ENCODE measurements around the gene ZMIZ1. TPM values are rescaled to one million over a fixed set of nuclear protein-coding genes. Genes with fewer than 3 reads are reported as not detected.

ZMIZ1 gene
- total RNA-seq, 5 donors from 2014 or later (not counting 1 experiment from before 2014, with no cell fraction given): 16.8 to 27.1 (median 21.2) TPM

GRCh38 chr10:79258894-79259293 is 190.1 kb downstream of the ZMIZ1 start:
- Mint-ChIP-seq H3K27ac (no peak overlapping the region), H3K4me1 (peaks cover 3 to 15% (median 9%) of the 10 kb centered on the region in 3 donors), H3K27me3 (no peaks in the 10 kb centered on the region), H3K4me3 (no peak overlapping the region), H3K9me3 (no peaks in the 10 kb centered on the region), H3K36me3 (peaks cover 3% of the 10 kb centered on the region)
- ATAC-seq (replicated peaks in 1 of 4): no peak
- Histone ChIP-seq H3K27ac (ENCODE audit: low read length) (no peak overlapping the region), H3K4me1 (ENCODE audit: control insufficient read depth in 1 of 2, extremely low read depth in 1 of 2, insufficient read depth in 2 of 2, low read length in 2 of 2) (peaks cover 0 to 6% of the 10 kb centered on the region in 2 experiments), H3K4me3 (ENCODE audit: control insufficient read depth in 1 of 2, extremely low read depth in 1 of 2, low read length in 1 of 2) (no peak overlapping the region), H3K9me3 (no peaks in the 10 kb centered on the region), H3K36me3 (ENCODE audit: control insufficient read depth in 2 of 2, extremely low read depth in 1 of 2, insufficient read depth in 1 of 2, low read length in 1 of 2) (peaks cover 2 to 3% of the 10 kb centered on the region in 2 donors), H3K27me3 (replicated peaks in 1 of 2; ENCODE audit: control insufficient read depth in 2 of 2, extremely low read depth in 1 of 2, insufficient read depth in 2 of 2, low read length in 1 of 2) (no peaks in the 10 kb centered on the region)
- DNase-seq: no peak
- WGBS (ENCODE audit: insufficient coverage): 94% methylated on average over 8 of the region's 10 CpGs
- ChIA-PET POLR2A (no interaction called here), CTCF (no interaction called here)

GRCh38 chr10:79259834-79260233 is 191.1 kb downstream of the ZMIZ1 start:
- H3K4me3 Mint-ChIP-seq: no peak overlapping the region
- H3K27me3 Mint-ChIP-seq: no peaks in the 10 kb centered on the region
- Histone ChIP-seq H3K4me1 (ENCODE audit: control insufficient read depth in 1 of 2, extremely low read depth in 1 of 2, insufficient read depth in 2 of 2, low read length in 2 of 2) (peaks cover 0 to 3% of the 10 kb centered on the region in 2 experiments), H3K9me3 (no peaks in the 10 kb centered on the region), H3K27ac (ENCODE audit: low read length) (no peak overlapping the region), H3K36me3 (ENCODE audit: control insufficient read depth in 2 of 2, extremely low read depth in 1 of 2, insufficient read depth in 1 of 2, low read length in 1 of 2) (peaks cover 2 to 3% of the 10 kb centered on the region in 2 donors), H3K27me3 (replicated peaks in 1 of 2; ENCODE audit: control insufficient read depth in 2 of 2, extremely low read depth in 1 of 2, insufficient read depth in 2 of 2, low read length in 1 of 2) (no peaks in the 10 kb centered on the region), H3K4me3 (ENCODE audit: control insufficient read depth in 1 of 2, extremely low read depth in 1 of 2, low read length in 1 of 2) (no peak overlapping the region)
- no peaks in the 10 kb centered on the region for H3K9me3 Mint-ChIP-seq
- DNase-seq (no peak), ATAC-seq (replicated peaks in 1 of 4) (no peak)
- H3K36me3 Mint-ChIP-seq: peaks cover 3% of the 10 kb centered on the region
- POLR2A ChIA-PET: no interaction called here
- CTCF ChIA-PET: no interaction called here
- WGBS (ENCODE audit: insufficient coverage): 84% methylated on average over 4 of the region's 7 CpGs
- peaks cover 6 to 22% (median 16%) of the 10 kb centered on the region in 3 donors for H3K4me1 Mint-ChIP-seq
- H3K27ac Mint-ChIP-seq: peak overlapping the region in 1 of 2 donors; percentile 5

GRCh38 chr10:79260811-79261740 is 192.3 kb downstream of the ZMIZ1 start:
- ChIA-PET POLR2A (no interaction called here), CTCF (no interaction called here)
- Histone ChIP-seq H3K36me3 (ENCODE audit: control insufficient read depth in 2 of 2, extremely low read depth in 1 of 2, insufficient read depth in 1 of 2, low read length in 1 of 2) (peaks cover under 1 to 2% of the 10 kb centered on the region in 2 donors), H3K4me3 (ENCODE audit: control insufficient read depth in 1 of 2, extremely low read depth in 1 of 2, low read length in 1 of 2) (no peak overlapping the region), H3K27ac (ENCODE audit: low read length) (no peak overlapping the region), H3K27me3 (replicated peaks in 1 of 2; ENCODE audit: control insufficient read depth in 2 of 2, extremely low read depth in 1 of 2, insufficient read depth in 2 of 2, low read length in 1 of 2) (no peaks in the 10 kb centered on the region), H3K9me3 (no peaks in the 10 kb centered on the region), H3K4me1 (ENCODE audit: control insufficient read depth in 1 of 2, extremely low read depth in 1 of 2, insufficient read depth in 2 of 2, low read length in 2 of 2) (peaks cover 0 to 5% of the 10 kb centered on the region in 2 experiments)
- Mint-ChIP-seq H3K27me3 (no peaks in the 10 kb centered on the region), H3K27ac (peak overlapping the region in 1 of 2 donors; percentile 48), H3K36me3 (peaks cover 3% of the 10 kb centered on the region), H3K9me3 (no peaks in the 10 kb centered on the region), H3K4me1 (peaks cover 13 to 26% (median 26%) of the 10 kb centered on the region in 3 donors), H3K4me3 (no peak overlapping the region)
- DNase-seq (no peak), ATAC-seq (replicated peaks in 1 of 4) (no peak)
- 94% methylated on average over 18 of the region's 24 CpGs for WGBS (ENCODE audit: insufficient coverage)

GRCh38 chr10:79262131-79262530 is 193.4 kb downstream of the ZMIZ1 start:
- ChIA-PET CTCF (no interaction called here), POLR2A (no interaction called here)
- Mint-ChIP-seq H3K4me1 (peaks cover 23 to 34% (median 34%) of the 10 kb centered on the region in 3 donors), H3K36me3 (peaks cover 3% of the 10 kb centered on the region), H3K9me3 (no peaks in the 10 kb centered on the region), H3K27me3 (no peaks in the 10 kb centered on the region), H3K27ac (no peak overlapping the region), H3K4me3 (no peak overlapping the region)
- Histone ChIP-seq H3K9me3 (no peaks in the 10 kb centered on the region), H3K27ac (ENCODE audit: low read length) (no peak overlapping the region), H3K27me3 (replicated peaks in 1 of 2; ENCODE audit: control insufficient read depth in 2 of 2, extremely low read depth in 1 of 2, insufficient read depth in 2 of 2, low read length in 1 of 2) (no peaks in the 10 kb centered on the region), H3K4me3 (ENCODE audit: control insufficient read depth in 1 of 2, extremely low read depth in 1 of 2, low read length in 1 of 2) (no peak overlapping the region), H3K36me3 (ENCODE audit: control insufficient read depth in 2 of 2, extremely low read depth in 1 of 2, insufficient read depth in 1 of 2, low read length in 1 of 2) (peaks cover 0 to 2% of the 10 kb centered on the region in 2 donors), H3K4me1 (ENCODE audit: control insufficient read depth in 1 of 2, extremely low read depth in 1 of 2, insufficient read depth in 2 of 2, low read length in 2 of 2) (peaks cover 0 to 15% of the 10 kb centered on the region in 2 experiments)
- 94% methylated on average over 3 of the region's 3 CpGs for WGBS (ENCODE audit: insufficient coverage)
- DNase-seq: no peak
- no peak for ATAC-seq (replicated peaks in 1 of 4)

GRCh38 chr10:79262959-79263746 is 194.4 kb downstream of the ZMIZ1 start:
- 91% methylated on average over 12 of the region's 18 CpGs for WGBS (ENCODE audit: insufficient coverage)
- Mint-ChIP-seq H3K9me3 (no peaks in the 10 kb centered on the region), H3K27me3 (no peaks in the 10 kb centered on the region), H3K36me3 (peaks cover 3% of the 10 kb centered on the region), H3K27ac (no peak overlapping the region), H3K4me3 (no peak overlapping the region), H3K4me1 (peaks cover 24 to 41% (median 36%) of the 10 kb centered on the region in 3 donors)
- DNase-seq: no peak
- ATAC-seq (replicated peaks in 1 of 4): no peak
- CTCF ChIA-PET: no interaction called here
- Histone ChIP-seq H3K36me3 (ENCODE audit: control insufficient read depth in 2 of 2, extremely low read depth in 1 of 2, insufficient read depth in 1 of 2, low read length in 1 of 2) (peaks cover 0 to 2% of the 10 kb centered on the region in 2 donors), H3K4me1 (ENCODE audit: control insufficient read depth in 1 of 2, extremely low read depth in 1 of 2, insufficient read depth in 2 of 2, low read length in 2 of 2) (peaks cover 0 to 26% of the 10 kb centered on the region in 2 experiments), H3K27me3 (replicated peaks in 1 of 2; ENCODE audit: control insufficient read depth in 2 of 2, extremely low read depth in 1 of 2, insufficient read depth in 2 of 2, low read length in 1 of 2) (no peaks in the 10 kb centered on the region), H3K4me3 (ENCODE audit: control insufficient read depth in 1 of 2, extremely low read depth in 1 of 2, low read length in 1 of 2) (no peak overlapping the region), H3K27ac (ENCODE audit: low read length) (no peak overlapping the region), H3K9me3 (no peaks in the 10 kb centered on the region)
- POLR2A ChIA-PET: no interaction called here

- peaks cover 0 to 33% of the 10 kb centered on the region in 2 experiments for H3K4me1 ChIP-seq (ENCODE audit: control insufficient read depth in 1 of 2, extremely low read depth in 1 of 2, insufficient read depth in 2 of 2, low read length in 2 of 2)
- ChIA-PET CTCF (no interaction called here), POLR2A (no interaction called here)
- peaks cover 0 to 2% of the 10 kb centered on the region in 2 donors for H3K36me3 ChIP-seq (ENCODE audit: control insufficient read depth in 2 of 2, extremely low read depth in 1 of 2, insufficient read depth in 1 of 2, low read length in 1 of 2)
- Mint-ChIP-seq H3K4me1 (peaks cover 24 to 41% (median 39%) of the 10 kb centered on the region in 3 donors), H3K27ac (no peak overlapping the region), H3K27me3 (no peaks in the 10 kb centered on the region), H3K9me3 (no peaks in the 10 kb centered on the region), H3K4me3 (no peak overlapping the region), H3K36me3 (peaks cover 8% of the 10 kb centered on the region)
- no peak overlapping the region for H3K27ac ChIP-seq (ENCODE audit: low read length)
- no peak overlapping the region for H3K4me3 ChIP-seq (ENCODE audit: control insufficient read depth in 1 of 2, extremely low read depth in 1 of 2, low read length in 1 of 2)
- H3K9me3 ChIP-seq: no peaks in the 10 kb centered on the region
- DNase-seq: no peak
- WGBS (ENCODE audit: insufficient coverage): 97% methylated on average over 10 of the region's 10 CpGs
- ATAC-seq (replicated peaks in 1 of 4): no peak
- H3K27me3 ChIP-seq (replicated peaks in 1 of 2; ENCODE audit: control insufficient read depth in 2 of 2, extremely low read depth in 1 of 2, insufficient read depth in 2 of 2, low read length in 1 of 2): no peaks in the 10 kb centered on the region
Measured at GRCh38 chr10:79263939-79264338, 195.2 kb downstream of the ZMIZ1 start.

All from T-cell (primary cell).